ENCODE results near the gene C15orf40.

DNA sequence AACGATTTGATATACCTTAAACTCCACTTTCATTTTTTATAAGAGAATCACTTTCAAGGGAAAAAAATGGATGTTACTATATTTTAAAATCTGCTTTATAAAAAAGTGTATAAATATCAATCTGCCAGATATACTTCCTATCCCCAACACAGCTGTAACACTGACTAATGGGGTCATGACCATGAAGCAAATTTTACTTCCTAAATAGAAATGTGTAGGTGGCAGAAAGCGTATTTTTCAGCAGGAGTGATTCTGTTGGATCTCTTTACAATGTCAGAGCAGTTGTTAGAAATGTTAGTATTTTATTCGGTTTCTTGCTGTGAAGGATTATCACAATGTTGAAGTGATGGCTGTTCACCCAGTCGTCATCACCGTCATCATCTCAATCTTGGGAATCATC lies 5.5 kb upstream of the C15orf40 start:
- TF ChIP-seq, protein P1, sequence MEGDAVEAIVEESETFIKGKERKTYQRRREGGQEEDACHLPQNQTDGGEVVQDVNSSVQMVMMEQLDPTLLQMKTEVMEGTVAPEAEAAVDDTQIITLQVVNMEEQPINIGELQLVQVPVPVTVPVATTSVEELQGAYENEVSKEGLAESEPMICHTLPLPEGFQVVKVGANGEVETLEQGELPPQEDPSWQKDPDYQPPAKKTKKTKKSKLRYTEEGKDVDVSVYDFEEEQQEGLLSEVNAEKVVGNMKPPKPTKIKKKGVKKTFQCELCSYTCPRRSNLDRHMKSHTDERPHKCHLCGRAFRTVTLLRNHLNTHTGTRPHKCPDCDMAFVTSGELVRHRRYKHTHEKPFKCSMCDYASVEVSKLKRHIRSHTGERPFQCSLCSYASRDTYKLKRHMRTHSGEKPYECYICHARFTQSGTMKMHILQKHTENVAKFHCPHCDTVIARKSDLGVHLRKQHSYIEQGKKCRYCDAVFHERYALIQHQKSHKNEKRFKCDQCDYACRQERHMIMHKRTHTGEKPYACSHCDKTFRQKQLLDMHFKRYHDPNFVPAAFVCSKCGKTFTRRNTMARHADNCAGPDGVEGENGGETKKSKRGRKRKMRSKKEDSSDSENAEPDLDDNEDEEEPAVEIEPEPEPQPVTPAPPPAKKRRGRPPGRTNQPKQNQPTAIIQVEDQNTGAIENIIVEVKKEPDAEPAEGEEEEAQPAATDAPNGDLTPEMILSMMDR (IDR thresholded peaks at IDR 0.05; ENCODE audit: low read depth, low read length, missing input control) = no peak
- TF ChIP-seq SP1 (IDR thresholded peaks at IDR 0.05) (no peak), RAD21 (IDR thresholded peaks at IDR 0.05) (no peak)
- TF ChIP-seq, protein P2, sequence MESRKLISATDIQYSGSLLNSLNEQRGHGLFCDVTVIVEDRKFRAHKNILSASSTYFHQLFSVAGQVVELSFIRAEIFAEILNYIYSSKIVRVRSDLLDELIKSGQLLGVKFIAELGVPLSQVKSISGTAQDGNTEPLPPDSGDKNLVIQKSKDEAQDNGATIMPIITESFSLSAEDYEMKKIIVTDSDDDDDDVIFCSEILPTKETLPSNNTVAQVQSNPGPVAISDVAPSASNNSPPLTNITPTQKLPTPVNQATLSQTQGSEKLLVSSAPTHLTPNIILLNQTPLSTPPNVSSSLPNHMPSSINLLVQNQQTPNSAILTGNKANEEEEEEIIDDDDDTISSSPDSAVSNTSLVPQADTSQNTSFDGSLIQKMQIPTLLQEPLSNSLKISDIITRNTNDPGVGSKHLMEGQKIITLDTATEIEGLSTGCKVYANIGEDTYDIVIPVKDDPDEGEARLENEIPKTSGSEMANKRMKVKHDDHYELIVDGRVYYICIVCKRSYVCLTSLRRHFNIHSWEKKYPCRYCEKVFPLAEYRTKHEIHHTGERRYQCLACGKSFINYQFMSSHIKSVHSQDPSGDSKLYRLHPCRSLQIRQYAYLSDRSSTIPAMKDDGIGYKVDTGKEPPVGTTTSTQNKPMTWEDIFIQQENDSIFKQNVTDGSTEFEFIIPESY (IDR thresholded peaks at IDR 0.05) = no peak

All from liver (tissue), 3 donors.